ENCODE measurements around the gene SUN3. TPM values are rescaled to one million over a fixed set of nuclear protein-coding genes. Genes with fewer than 3 reads are reported as not detected.

The SUN3 gene
- total RNA-seq, 1 experiment from 2014 or later: not detected

- peaks cover 18% of the 10 kb centered on the region for H3K27me3 Mint-ChIP-seq (ENCODE audit: insufficient read depth, unreplicated experiment)
- no TSS peak for BruUV-seq (replicated peaks)
- CTCF ChIA-PET: no interaction called here
- H3K9me3 Mint-ChIP-seq (ENCODE audit: unreplicated experiment): peaks cover 14% of the 10 kb centered on the region
- H3K36me3 Mint-ChIP-seq (ENCODE audit: insufficient read depth, unreplicated experiment): no peaks in the 10 kb centered on the region
- H3K27ac Mint-ChIP-seq (ENCODE audit: unreplicated experiment): no peak overlapping the region
- H3K4me1 ChIP-seq: no peaks in the 10 kb centered on the region
- no peaks in the 10 kb centered on the region for H3K36me3 ChIP-seq (ENCODE audit: control insufficient read depth, insufficient read depth, low read length)
- POLR2A ChIA-PET: no interaction called here
- no peak overlapping the region for H3K4me3 Mint-ChIP-seq (ENCODE audit: unreplicated experiment)
- no peaks in the 10 kb centered on the region for H3K4me1 Mint-ChIP-seq (ENCODE audit: low read depth, unreplicated experiment)
- no peak for DNase-seq
- H3K27me3 ChIP-seq (replicated peaks; ENCODE audit: control insufficient read depth, insufficient read depth, low read length): no peaks in the 10 kb centered on the region
- TF ChIP-seq, protein P1, sequence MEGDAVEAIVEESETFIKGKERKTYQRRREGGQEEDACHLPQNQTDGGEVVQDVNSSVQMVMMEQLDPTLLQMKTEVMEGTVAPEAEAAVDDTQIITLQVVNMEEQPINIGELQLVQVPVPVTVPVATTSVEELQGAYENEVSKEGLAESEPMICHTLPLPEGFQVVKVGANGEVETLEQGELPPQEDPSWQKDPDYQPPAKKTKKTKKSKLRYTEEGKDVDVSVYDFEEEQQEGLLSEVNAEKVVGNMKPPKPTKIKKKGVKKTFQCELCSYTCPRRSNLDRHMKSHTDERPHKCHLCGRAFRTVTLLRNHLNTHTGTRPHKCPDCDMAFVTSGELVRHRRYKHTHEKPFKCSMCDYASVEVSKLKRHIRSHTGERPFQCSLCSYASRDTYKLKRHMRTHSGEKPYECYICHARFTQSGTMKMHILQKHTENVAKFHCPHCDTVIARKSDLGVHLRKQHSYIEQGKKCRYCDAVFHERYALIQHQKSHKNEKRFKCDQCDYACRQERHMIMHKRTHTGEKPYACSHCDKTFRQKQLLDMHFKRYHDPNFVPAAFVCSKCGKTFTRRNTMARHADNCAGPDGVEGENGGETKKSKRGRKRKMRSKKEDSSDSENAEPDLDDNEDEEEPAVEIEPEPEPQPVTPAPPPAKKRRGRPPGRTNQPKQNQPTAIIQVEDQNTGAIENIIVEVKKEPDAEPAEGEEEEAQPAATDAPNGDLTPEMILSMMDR (IDR thresholded peaks at IDR 0.05; ENCODE audit: insufficient read depth in 1 of 2, low read depth in 1 of 2, low read length in 1 of 2, severe bottlenecking in 1 of 2, unreplicated experiment in 1 of 2): no peak
- intact Hi-C loops (cut with micrococcal nuclease; ENCODE audit: unreplicated experiment): no loop called here
- no peaks in the 10 kb centered on the region for H3K9me3 ChIP-seq
- no peak overlapping the region for H3K4me3 ChIP-seq (ENCODE audit: low read depth, low read length)
Measured at GRCh38 chr7:48017674-48018073, 11.2 kb downstream of the SUN3 start.

- H3K4me3 Mint-ChIP-seq (ENCODE audit: unreplicated experiment): no peak overlapping the region
- Histone ChIP-seq H3K4me3 (ENCODE audit: low read depth, low read length) (no peak overlapping the region), H3K27me3 (replicated peaks; ENCODE audit: control insufficient read depth, insufficient read depth, low read length) (no peaks in the 10 kb centered on the region), H3K4me1 (no peaks in the 10 kb centered on the region), H3K36me3 (ENCODE audit: control insufficient read depth, insufficient read depth, low read length) (no peaks in the 10 kb centered on the region), H3K9me3 (peaks cover 2% of the 10 kb centered on the region; the same call in 1 of the 2 replicates)
- no TSS peak for BruUV-seq (replicated peaks)
- H3K36me3 Mint-ChIP-seq (ENCODE audit: insufficient read depth, unreplicated experiment): no peaks in the 10 kb centered on the region
- ChIA-PET CTCF (no interaction called here), POLR2A (no interaction called here)
- peaks cover 15% of the 10 kb centered on the region for H3K27me3 Mint-ChIP-seq (ENCODE audit: insufficient read depth, unreplicated experiment)
- DNase-seq: no peak
- H3K27ac Mint-ChIP-seq (ENCODE audit: unreplicated experiment): no peak overlapping the region
- H3K9me3 Mint-ChIP-seq (ENCODE audit: unreplicated experiment): peaks cover 14% of the 10 kb centered on the region
- TF ChIP-seq, protein P1 (IDR thresholded peaks at IDR 0.05; ENCODE audit: insufficient read depth in 1 of 2, low read depth in 1 of 2, low read length in 1 of 2, severe bottlenecking in 1 of 2, unreplicated experiment in 1 of 2): no peak
- intact Hi-C loops (cut with micrococcal nuclease; ENCODE audit: unreplicated experiment): no loop called here
- H3K4me1 Mint-ChIP-seq (ENCODE audit: low read depth, unreplicated experiment): no peaks in the 10 kb centered on the region
Measured at GRCh38 chr7:48016641-48017040, 12.3 kb downstream of the SUN3 start.

- Histone ChIP-seq H3K27me3 (replicated peaks; ENCODE audit: control insufficient read depth, insufficient read depth, low read length) (no peaks in the 10 kb centered on the region), H3K9me3 (peaks cover 2% of the 10 kb centered on the region; the same call in 1 of the 2 replicates), H3K4me1 (no peaks in the 10 kb centered on the region), H3K36me3 (ENCODE audit: control insufficient read depth, insufficient read depth, low read length) (no peaks in the 10 kb centered on the region), H3K4me3 (ENCODE audit: low read depth, low read length) (no peak overlapping the region)
- no peaks in the 10 kb centered on the region for H3K36me3 Mint-ChIP-seq (ENCODE audit: insufficient read depth, unreplicated experiment)
- no TSS peak for BruUV-seq (replicated peaks)
- POLR2A ChIA-PET: no interaction called here
- H3K27ac Mint-ChIP-seq (ENCODE audit: unreplicated experiment): no peak overlapping the region
- no peaks in the 10 kb centered on the region for H3K4me1 Mint-ChIP-seq (ENCODE audit: low read depth, unreplicated experiment)
- DNase-seq: no peak
- no peak overlapping the region for H3K4me3 Mint-ChIP-seq (ENCODE audit: unreplicated experiment)
- TF ChIP-seq, protein P1 (IDR thresholded peaks at IDR 0.05; ENCODE audit: insufficient read depth in 1 of 2, low read depth in 1 of 2, low read length in 1 of 2, severe bottlenecking in 1 of 2, unreplicated experiment in 1 of 2): no peak
- H3K27me3 Mint-ChIP-seq (ENCODE audit: insufficient read depth, unreplicated experiment): peaks cover 3% of the 10 kb centered on the region
- CTCF ChIA-PET: no interaction called here
- intact Hi-C loops (cut with micrococcal nuclease; ENCODE audit: unreplicated experiment): no loop called here
- H3K9me3 Mint-ChIP-seq (ENCODE audit: unreplicated experiment): no peaks in the 10 kb centered on the region
Measured at GRCh38 chr7:48011951-48012350, 17.0 kb downstream of the SUN3 start.

Data from Caco-2 (cell line).